Measurements from ENCODE around the gene CGB8.

DNA sequence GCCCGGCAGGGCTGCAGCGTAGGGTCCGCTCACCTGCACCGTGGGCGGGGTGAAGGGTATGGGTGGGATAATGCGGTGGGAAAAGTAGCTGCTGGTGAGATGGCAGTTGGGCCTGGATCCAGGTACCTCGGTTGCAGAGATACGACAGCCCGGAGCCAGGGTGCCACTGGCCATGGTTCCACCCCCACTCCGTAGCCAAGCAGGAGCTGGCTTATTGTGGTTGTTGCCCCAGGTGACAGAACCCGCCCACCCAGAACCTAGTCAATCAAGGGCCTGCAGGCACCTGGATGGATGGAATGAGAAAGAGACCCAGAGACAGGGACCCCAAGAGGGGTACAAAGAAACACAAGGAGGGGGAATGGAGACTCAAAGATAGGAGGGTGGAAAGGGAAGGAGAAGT is 28.6 kb downstream of the CGB8 start:
- TF ChIP-seq, protein P1, sequence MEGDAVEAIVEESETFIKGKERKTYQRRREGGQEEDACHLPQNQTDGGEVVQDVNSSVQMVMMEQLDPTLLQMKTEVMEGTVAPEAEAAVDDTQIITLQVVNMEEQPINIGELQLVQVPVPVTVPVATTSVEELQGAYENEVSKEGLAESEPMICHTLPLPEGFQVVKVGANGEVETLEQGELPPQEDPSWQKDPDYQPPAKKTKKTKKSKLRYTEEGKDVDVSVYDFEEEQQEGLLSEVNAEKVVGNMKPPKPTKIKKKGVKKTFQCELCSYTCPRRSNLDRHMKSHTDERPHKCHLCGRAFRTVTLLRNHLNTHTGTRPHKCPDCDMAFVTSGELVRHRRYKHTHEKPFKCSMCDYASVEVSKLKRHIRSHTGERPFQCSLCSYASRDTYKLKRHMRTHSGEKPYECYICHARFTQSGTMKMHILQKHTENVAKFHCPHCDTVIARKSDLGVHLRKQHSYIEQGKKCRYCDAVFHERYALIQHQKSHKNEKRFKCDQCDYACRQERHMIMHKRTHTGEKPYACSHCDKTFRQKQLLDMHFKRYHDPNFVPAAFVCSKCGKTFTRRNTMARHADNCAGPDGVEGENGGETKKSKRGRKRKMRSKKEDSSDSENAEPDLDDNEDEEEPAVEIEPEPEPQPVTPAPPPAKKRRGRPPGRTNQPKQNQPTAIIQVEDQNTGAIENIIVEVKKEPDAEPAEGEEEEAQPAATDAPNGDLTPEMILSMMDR (IDR thresholded peaks at IDR 0.05; ENCODE audit: control extremely low read depth in 1 of 3, insufficient read depth in 1 of 3, low read depth in 1 of 3, low read length in 3 of 3) = no peak
- TF ChIP-seq EZH2 (IDR thresholded peaks at IDR 0.05; ENCODE audit: low read depth, low read length, severe bottlenecking) = no peak
- TF ChIP-seq POLR2A (IDR thresholded peaks at IDR 0.05; ENCODE audit: control extremely low read depth in 1 of 2, low read depth in 2 of 2, low read length in 2 of 2) = no peak
- TF ChIP-seq POLR2AphosphoS5 (IDR thresholded peaks at IDR 0.05; ENCODE audit: low read depth, low read length) = no peak
- TF ChIP-seq CBX5 (IDR thresholded peaks at IDR 0.05; ENCODE audit: low read depth, low read length) = no peak
- TF ChIP-seq TEAD4 (IDR thresholded peaks at IDR 0.05; ENCODE audit: low read depth, low read length) = no peak
- no peak for TF ChIP-seq KDM5A (IDR thresholded peaks at IDR 0.05; ENCODE audit: low read length)
- TF ChIP-seq RAD21 (IDR thresholded peaks at IDR 0.05 in 1 of 2, conservative IDR thresholded peaks at IDR 0.05 in 1 of 2; ENCODE audit: low read depth in 2 of 2, low read length in 2 of 2) = no peak
- no peak for TF ChIP-seq RFX5 (IDR thresholded peaks at IDR 0.05; ENCODE audit: borderline replicate concordance, low read depth, low read length)
- no peak for TF ChIP-seq SP4 (IDR thresholded peaks at IDR 0.05; ENCODE audit: low read length)

Data from H1 (cell line).